ENCODE results near the gene STK32C.

GRCh38 chr10:132243141-132243540 is 64.6 kb downstream of the STK32C start:
- TF ChIP-seq, protein P1, sequence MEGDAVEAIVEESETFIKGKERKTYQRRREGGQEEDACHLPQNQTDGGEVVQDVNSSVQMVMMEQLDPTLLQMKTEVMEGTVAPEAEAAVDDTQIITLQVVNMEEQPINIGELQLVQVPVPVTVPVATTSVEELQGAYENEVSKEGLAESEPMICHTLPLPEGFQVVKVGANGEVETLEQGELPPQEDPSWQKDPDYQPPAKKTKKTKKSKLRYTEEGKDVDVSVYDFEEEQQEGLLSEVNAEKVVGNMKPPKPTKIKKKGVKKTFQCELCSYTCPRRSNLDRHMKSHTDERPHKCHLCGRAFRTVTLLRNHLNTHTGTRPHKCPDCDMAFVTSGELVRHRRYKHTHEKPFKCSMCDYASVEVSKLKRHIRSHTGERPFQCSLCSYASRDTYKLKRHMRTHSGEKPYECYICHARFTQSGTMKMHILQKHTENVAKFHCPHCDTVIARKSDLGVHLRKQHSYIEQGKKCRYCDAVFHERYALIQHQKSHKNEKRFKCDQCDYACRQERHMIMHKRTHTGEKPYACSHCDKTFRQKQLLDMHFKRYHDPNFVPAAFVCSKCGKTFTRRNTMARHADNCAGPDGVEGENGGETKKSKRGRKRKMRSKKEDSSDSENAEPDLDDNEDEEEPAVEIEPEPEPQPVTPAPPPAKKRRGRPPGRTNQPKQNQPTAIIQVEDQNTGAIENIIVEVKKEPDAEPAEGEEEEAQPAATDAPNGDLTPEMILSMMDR (IDR thresholded peaks at IDR 0.05; ENCODE audit: insufficient read depth, low read length) = no peak
- TF ChIP-seq POLR2AphosphoS5 (IDR thresholded peaks at IDR 0.05; ENCODE audit: low read depth) (no peak), SPI1 (IDR thresholded peaks at IDR 0.05; ENCODE audit: borderline replicate concordance, low read depth) (no peak), GABPA (IDR thresholded peaks at IDR 0.05; ENCODE audit: low read depth) (no peak)
- TF ChIP-seq, protein P2, sequence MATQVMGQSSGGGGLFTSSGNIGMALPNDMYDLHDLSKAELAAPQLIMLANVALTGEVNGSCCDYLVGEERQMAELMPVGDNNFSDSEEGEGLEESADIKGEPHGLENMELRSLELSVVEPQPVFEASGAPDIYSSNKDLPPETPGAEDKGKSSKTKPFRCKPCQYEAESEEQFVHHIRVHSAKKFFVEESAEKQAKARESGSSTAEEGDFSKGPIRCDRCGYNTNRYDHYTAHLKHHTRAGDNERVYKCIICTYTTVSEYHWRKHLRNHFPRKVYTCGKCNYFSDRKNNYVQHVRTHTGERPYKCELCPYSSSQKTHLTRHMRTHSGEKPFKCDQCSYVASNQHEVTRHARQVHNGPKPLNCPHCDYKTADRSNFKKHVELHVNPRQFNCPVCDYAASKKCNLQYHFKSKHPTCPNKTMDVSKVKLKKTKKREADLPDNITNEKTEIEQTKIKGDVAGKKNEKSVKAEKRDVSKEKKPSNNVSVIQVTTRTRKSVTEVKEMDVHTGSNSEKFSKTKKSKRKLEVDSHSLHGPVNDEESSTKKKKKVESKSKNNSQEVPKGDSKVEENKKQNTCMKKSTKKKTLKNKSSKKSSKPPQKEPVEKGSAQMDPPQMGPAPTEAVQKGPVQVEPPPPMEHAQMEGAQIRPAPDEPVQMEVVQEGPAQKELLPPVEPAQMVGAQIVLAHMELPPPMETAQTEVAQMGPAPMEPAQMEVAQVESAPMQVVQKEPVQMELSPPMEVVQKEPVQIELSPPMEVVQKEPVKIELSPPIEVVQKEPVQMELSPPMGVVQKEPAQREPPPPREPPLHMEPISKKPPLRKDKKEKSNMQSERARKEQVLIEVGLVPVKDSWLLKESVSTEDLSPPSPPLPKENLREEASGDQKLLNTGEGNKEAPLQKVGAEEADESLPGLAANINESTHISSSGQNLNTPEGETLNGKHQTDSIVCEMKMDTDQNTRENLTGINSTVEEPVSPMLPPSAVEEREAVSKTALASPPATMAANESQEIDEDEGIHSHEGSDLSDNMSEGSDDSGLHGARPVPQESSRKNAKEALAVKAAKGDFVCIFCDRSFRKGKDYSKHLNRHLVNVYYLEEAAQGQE (IDR thresholded peaks at IDR 0.05; ENCODE audit: insufficient replicate concordance, low read depth) = no peak
